RWPE2 (cell line): Measurements from ENCODE around the gene TTYH1.
"Not testable (repeated sequence)": the region's sequence is repeated elsewhere in the genome, so short reads cannot be mapped to it uniquely, and the experiment has no call there.

ENCODE experiments used
- ATAC-seq: fragments of 200-7000 bp; cut with Tn5 transposase; 3 replicates; pipeline ENCODE4 v1.9.1; 2021; ENCODE audit warnings: low read depth
- DNase-seq: peaks from one replicate; pipeline ENCODE4 v3.0.0-alpha.2; 2020; ENCODE audit warnings: low spot score
- H3K27ac ChIP-seq: fragments of 450-650 bp; 2 replicates; pipeline ENCODE4 v1.5.1; 2017; ENCODE audit warnings: mild to moderate bottlenecking; ENCODE audit not compliant: poor library complexity, severe bottlenecking
- H3K27me3 ChIP-seq: fragments of 250-450 bp; sonication (Bioruptor Pico); 2 replicates; pipeline ENCODE4 v1.5.1; 2021; ENCODE audit warnings: mild to moderate bottlenecking, moderate library complexity; ENCODE audit not compliant: insufficient read depth, poor library complexity, severe bottlenecking
- H3K36me3 ChIP-seq: fragments of 250-450 bp; sonication (Bioruptor Pico); 2 replicates; pipeline ENCODE4 v1.5.1; 2020; ENCODE audit warnings: low read depth, mild to moderate bottlenecking, moderate library complexity
- H3K4me1 ChIP-seq: fragments of 250-450 bp; sonication (Bioruptor Pico); 2 replicates; pipeline ENCODE4 v1.5.1; 2021; ENCODE audit warnings: mild to moderate bottlenecking, moderate library complexity; ENCODE audit not compliant: insufficient read depth, poor library complexity, severe bottlenecking
- H3K4me3 ChIP-seq: fragments of 250-450 bp; sonication (Bioruptor Pico); 2 replicates; pipeline ENCODE4 v1.5.1; 2021; ENCODE audit warnings: mild to moderate bottlenecking, moderate library complexity; ENCODE audit not compliant: severe bottlenecking
- H3K9me3 ChIP-seq: fragments of 250-450 bp; sonication (Bioruptor Pico); 2 replicates; pipeline ENCODE4 v1.5.1; 2021; ENCODE audit warnings: mild to moderate bottlenecking, moderate library complexity; ENCODE audit not compliant: severe bottlenecking
- TF ChIP-seq, protein P1 (sequence below): fragments of 450-650 bp; IDR thresholded peaks from one replicate; pipeline ENCODE4 v1.5.1; 2017; ENCODE audit warnings: mild to moderate bottlenecking, moderate library complexity; ENCODE audit not compliant: poor library complexity, severe bottlenecking

TTYH1 gene

DNA sequence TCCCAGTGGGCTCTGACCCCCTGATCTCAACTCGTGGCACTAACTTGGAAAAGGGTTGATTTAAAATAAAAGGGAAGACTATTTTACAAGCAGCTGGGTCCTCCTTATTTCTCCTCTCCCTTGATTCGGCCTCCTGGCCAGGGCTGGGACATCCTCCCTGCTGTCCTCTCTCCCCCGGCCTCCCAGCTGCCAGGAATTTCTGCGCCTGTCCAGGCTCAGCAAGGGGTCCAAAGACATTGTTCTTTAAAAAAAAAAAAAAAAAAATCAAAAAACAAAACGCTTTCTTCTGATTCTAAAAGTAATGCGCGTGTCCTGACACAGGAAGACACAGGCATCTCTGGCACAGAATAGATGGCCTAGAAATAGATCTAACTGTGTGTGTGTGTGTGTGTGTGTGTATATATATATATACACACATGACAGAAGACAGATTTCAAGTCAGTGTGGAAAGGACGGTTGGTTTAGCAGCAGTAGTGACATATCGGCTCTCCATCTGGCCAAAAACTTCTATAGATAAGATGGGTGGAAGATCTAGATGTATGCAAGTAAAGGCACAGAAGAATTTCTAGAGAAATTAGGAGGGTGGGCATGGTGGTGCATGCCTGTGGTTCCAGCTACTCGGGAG is 21.5 kb downstream of the TTYH1 start:
- Histone ChIP-seq H3K36me3 (peaks cover 15% of the 10 kb centered on the region), H3K27ac (no peak overlapping the region), H3K4me1 (peaks cover 9% of the 10 kb centered on the region), H3K4me3 (no peak overlapping the region), H3K27me3 (no peaks in the 10 kb centered on the region), H3K9me3 (no peaks in the 10 kb centered on the region)
- TF ChIP-seq, protein P1, sequence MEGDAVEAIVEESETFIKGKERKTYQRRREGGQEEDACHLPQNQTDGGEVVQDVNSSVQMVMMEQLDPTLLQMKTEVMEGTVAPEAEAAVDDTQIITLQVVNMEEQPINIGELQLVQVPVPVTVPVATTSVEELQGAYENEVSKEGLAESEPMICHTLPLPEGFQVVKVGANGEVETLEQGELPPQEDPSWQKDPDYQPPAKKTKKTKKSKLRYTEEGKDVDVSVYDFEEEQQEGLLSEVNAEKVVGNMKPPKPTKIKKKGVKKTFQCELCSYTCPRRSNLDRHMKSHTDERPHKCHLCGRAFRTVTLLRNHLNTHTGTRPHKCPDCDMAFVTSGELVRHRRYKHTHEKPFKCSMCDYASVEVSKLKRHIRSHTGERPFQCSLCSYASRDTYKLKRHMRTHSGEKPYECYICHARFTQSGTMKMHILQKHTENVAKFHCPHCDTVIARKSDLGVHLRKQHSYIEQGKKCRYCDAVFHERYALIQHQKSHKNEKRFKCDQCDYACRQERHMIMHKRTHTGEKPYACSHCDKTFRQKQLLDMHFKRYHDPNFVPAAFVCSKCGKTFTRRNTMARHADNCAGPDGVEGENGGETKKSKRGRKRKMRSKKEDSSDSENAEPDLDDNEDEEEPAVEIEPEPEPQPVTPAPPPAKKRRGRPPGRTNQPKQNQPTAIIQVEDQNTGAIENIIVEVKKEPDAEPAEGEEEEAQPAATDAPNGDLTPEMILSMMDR: no peak
- DNase-seq (no peak), ATAC-seq (no peak)

DNA sequence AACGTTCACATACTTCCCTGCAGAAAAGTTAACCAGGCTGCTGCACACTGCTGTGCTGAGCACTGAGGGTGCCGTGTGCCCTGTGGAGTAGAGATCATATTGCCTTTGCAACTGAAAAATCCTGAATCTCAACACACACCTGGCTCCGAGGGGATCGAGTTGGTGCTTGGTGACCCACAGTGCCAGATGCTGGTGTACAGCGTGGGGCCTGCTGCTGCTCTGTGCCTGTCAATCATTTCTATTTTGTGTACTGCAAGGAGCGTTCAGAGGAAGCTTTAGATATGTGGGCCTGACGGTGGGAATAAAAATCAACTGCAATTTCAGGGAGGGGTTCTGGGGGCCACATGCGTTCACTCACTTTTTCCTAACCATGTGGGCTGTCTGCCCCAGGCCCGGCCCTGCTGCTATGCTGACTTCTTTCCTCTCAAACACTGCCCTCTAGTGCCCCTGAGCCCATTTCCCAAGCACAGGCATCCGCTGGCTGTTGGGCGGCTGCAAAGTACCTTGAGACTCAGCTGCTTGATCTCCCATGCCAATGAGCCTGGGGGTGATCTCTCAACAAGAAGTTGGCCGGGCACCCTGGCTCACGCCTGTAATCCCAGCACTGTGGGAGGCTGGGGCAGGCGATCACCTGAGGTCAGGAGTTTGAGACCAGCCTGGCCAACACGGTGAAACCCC is 24.0 kb downstream of the TTYH1 start:
- H3K36me3 ChIP-seq: peaks cover 29% of the 10 kb centered on the region
- no peaks in the 10 kb centered on the region for H3K9me3 ChIP-seq
- no peak overlapping the region for H3K4me3 ChIP-seq
- no peaks in the 10 kb centered on the region for H3K27me3 ChIP-seq
- H3K27ac ChIP-seq: no peak overlapping the region
- peak; percentile 61; the same call in 2 of the 3 replicates for ATAC-seq
- peak; percentile 52 for DNase-seq
- no peaks in the 10 kb centered on the region for H3K4me1 ChIP-seq
- TF ChIP-seq, protein P1: peak; percentile 43

DNA sequence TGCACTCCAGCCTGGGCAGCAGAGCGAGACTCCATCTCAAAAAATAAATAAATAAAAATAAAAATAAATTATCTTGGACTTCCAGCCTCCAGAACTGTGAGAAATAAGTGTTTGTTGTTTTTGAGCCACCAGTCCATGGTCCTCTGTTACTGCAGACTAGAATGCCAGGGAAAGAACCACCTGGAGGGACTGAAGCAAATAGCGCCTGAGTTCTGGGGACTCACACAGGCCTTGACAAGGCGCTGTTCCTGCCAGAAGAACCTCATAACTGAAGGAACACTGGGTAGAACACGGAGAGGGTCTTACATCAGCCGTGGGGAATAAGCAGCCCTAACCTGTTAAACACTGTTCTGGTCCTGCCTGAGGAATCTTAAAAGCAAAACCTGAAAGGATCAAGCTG is 25.4 kb downstream of the TTYH1 start:
- Histone ChIP-seq H3K9me3 (no peaks in the 10 kb centered on the region), H3K27ac (no peak overlapping the region), H3K27me3 (no peaks in the 10 kb centered on the region), H3K4me1 (no peaks in the 10 kb centered on the region), H3K4me3 (no peak overlapping the region), H3K36me3 (peaks cover 32% of the 10 kb centered on the region)
- no peak for DNase-seq
- TF ChIP-seq, protein P1: no peak
- ATAC-seq: no peak

DNA sequence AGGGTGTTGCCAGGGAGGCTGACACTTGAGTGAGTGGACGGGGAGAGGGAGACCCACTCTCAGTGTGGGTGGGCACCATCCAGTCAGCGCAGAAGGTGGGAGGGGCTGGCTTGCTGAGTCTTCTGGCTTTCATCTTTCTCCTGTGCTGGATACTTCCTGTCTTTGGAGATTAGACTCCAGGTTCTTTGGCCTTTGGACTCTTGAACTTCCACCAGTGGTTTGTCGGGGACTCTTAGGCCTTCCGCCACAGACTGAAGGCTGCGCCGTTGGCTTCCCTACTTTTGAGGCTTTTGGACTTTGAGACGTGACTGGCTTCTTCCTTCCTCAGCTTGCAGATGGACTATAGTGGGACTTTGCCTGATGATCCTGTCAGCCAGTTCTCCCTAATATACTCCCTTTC is 29.5 kb downstream of the TTYH1 start:
- Histone ChIP-seq H3K27me3 (no peaks in the 10 kb centered on the region), H3K27ac (no peak overlapping the region), H3K4me1 (peaks cover 9% of the 10 kb centered on the region), H3K4me3 (no peak overlapping the region), H3K36me3 (peaks cover 32% of the 10 kb centered on the region), H3K9me3 (no peaks in the 10 kb centered on the region)
- DNase-seq (no peak), ATAC-seq (no peak)
- TF ChIP-seq, protein P1: no peak

DNA sequence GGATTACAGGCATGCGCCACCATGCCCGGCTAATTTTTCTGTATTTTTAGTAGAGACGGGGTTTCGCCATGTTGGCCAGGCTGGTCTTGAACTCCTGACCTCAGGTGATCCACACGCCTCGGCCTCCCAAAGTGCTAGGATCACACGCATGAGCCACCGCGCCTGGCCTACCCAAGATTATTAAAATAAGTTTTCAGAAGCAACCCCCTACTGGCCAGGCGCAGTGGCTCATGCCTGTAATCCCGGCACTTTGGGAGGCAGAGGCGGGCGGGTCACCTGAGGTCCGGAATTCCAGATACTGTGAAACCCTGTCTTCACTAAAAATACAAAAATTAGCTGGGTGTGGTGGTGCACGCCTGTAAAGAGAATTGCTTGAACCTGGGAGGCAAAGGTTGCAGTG is 31.1 kb downstream of the TTYH1 start:
- H3K9me3 ChIP-seq, ATAC-seq, H3K27ac ChIP-seq, H3K4me3 ChIP-seq, DNase-seq, H3K27me3 ChIP-seq: not testable (repeated sequence)
- Histone ChIP-seq H3K4me1 (peaks cover 15% of the 10 kb centered on the region), H3K36me3 (peaks cover 38% of the 10 kb centered on the region)
